ENCODE measurements around the gene FBXL19.

Gene FBXL19

GRCh38 chr16:30914830-30915229, 8.5 kb upstream of the FBXL19 start:
- TF ChIP-seq CTCF (IDR thresholded peaks at IDR 0.05) = no peak
- H3K4me3 ChIP-seq (ENCODE audit: low read depth, low read length) = no peak overlapping the region
- H3K27ac ChIP-seq = no peak overlapping the region

GRCh38 chr16:30918614-30919013, 4.8 kb upstream of the FBXL19 start:
- H3K4me3 ChIP-seq (ENCODE audit: low read depth, low read length) = no peak overlapping the region
- H3K9me3 ChIP-seq (ENCODE audit: control insufficient read depth, low read length) = no peaks in the 10 kb centered on the region
- no peak overlapping the region for H3K9ac ChIP-seq
- H3K27me3 ChIP-seq (ENCODE audit: control insufficient read depth, insufficient read depth, low read length) = no peaks in the 10 kb centered on the region
- H2AFZ ChIP-seq = no peak overlapping the region
- no peak for TF ChIP-seq CTCF (IDR thresholded peaks at IDR 0.05)
- no peaks in the 10 kb centered on the region for H3K4me1 ChIP-seq
- no peak overlapping the region for H3K27ac ChIP-seq
- no peak overlapping the region for H3K4me2 ChIP-seq (ENCODE audit: low read length)
- no peaks in the 10 kb centered on the region for H3K79me2 ChIP-seq
- H3K36me3 ChIP-seq (ENCODE audit: control insufficient read depth, insufficient read depth, low read length) = no peaks in the 10 kb centered on the region

More at GRCh38 chr16:30914830-30915229, 8.5 kb upstream of the FBXL19 start:
- Histone ChIP-seq H3K9me3 (ENCODE audit: control insufficient read depth, low read length) (no peaks in the 10 kb centered on the region), H3K27me3 (ENCODE audit: control insufficient read depth, insufficient read depth, low read length) (no peaks in the 10 kb centered on the region), H3K36me3 (ENCODE audit: control insufficient read depth, insufficient read depth, low read length) (no peaks in the 10 kb centered on the region), H3K4me2 (ENCODE audit: low read length) (no peak overlapping the region), H3K4me1 (no peaks in the 10 kb centered on the region), H3K79me2 (no peaks in the 10 kb centered on the region), H2AFZ (no peak overlapping the region), H3K9ac (no peak overlapping the region)

GRCh38 chr16:30920891-30921290, 2.5 kb upstream of the FBXL19 start:
- H3K79me2 ChIP-seq = no peaks in the 10 kb centered on the region
- H3K4me3 ChIP-seq (ENCODE audit: low read depth, low read length) = no peak overlapping the region
- no peaks in the 10 kb centered on the region for H3K36me3 ChIP-seq (ENCODE audit: control insufficient read depth, insufficient read depth, low read length)
- no peak overlapping the region for H3K4me2 ChIP-seq (ENCODE audit: low read length)
- no peak for TF ChIP-seq CTCF (IDR thresholded peaks at IDR 0.05)
- peaks cover 6% of the 10 kb centered on the region for H3K4me1 ChIP-seq
- H3K9ac ChIP-seq = no peak overlapping the region
- no peaks in the 10 kb centered on the region for H3K9me3 ChIP-seq (ENCODE audit: control insufficient read depth, low read length)
- H3K27ac ChIP-seq = no peak overlapping the region
- H2AFZ ChIP-seq = peak overlapping the region; percentile 93
- no peaks in the 10 kb centered on the region for H3K27me3 ChIP-seq (ENCODE audit: control insufficient read depth, insufficient read depth, low read length)

GRCh38 chr16:30921459-30921747, 2.0 kb upstream of the FBXL19 start:
- no peaks in the 10 kb centered on the region for H3K27me3 ChIP-seq (ENCODE audit: control insufficient read depth, insufficient read depth, low read length)
- no peak for TF ChIP-seq CTCF (IDR thresholded peaks at IDR 0.05)
- H3K27ac ChIP-seq = peak overlapping the region; percentile 96
- H3K36me3 ChIP-seq (ENCODE audit: control insufficient read depth, insufficient read depth, low read length) = no peaks in the 10 kb centered on the region
- peak overlapping the region; percentile 93 for H2AFZ ChIP-seq
- peak overlapping the region; percentile 99 for H3K4me2 ChIP-seq (ENCODE audit: low read length)
- H3K4me1 ChIP-seq = peaks cover 6% of the 10 kb centered on the region
- H3K79me2 ChIP-seq = no peaks in the 10 kb centered on the region
- H3K9ac ChIP-seq = no peak overlapping the region
- no peaks in the 10 kb centered on the region for H3K9me3 ChIP-seq (ENCODE audit: control insufficient read depth, low read length)
- peak overlapping the region; percentile 87 for H3K4me3 ChIP-seq (ENCODE audit: low read depth, low read length)

- TF ChIP-seq CTCF (IDR thresholded peaks at IDR 0.05) = peak; percentile 93
- no peak overlapping the region for H3K9ac ChIP-seq
- no peaks in the 10 kb centered on the region for H3K9me3 ChIP-seq (ENCODE audit: control insufficient read depth, low read length)
These were observed 1.5 kb upstream of the FBXL19 start for GRCh38 chr16:30921748-30922419.

More at GRCh38 chr16:30921748-30922419, 1.5 kb upstream of the FBXL19 start:
- no peaks in the 10 kb centered on the region for H3K79me2 ChIP-seq
- H3K4me1 ChIP-seq = peaks cover 6% of the 10 kb centered on the region
- no peaks in the 10 kb centered on the region for H3K27me3 ChIP-seq (ENCODE audit: control insufficient read depth, insufficient read depth, low read length)
- peak overlapping the region; percentile 87 for H3K4me3 ChIP-seq (ENCODE audit: low read depth, low read length)
- peak overlapping the region; percentile 99 for H3K4me2 ChIP-seq (ENCODE audit: low read length)
- peak overlapping the region; percentile 93 for H2AFZ ChIP-seq
- H3K36me3 ChIP-seq (ENCODE audit: control insufficient read depth, insufficient read depth, low read length) = no peaks in the 10 kb centered on the region
- H3K27ac ChIP-seq = peak overlapping the region; percentile 96
